Panc1 (cell line): ENCODE measurements around the gene PEX3. TPM values are rescaled to one million over a fixed set of nuclear protein-coding genes. Genes with fewer than 3 reads are reported as not detected.

Experiments used
- ATAC-seq: fragments of 200-7000 bp; cut with Tn5 transposase; 2 replicates; pipeline ENCODE4 v1.9.1; 2020; ENCODE audit warnings: mild to moderate bottlenecking, moderate library complexity
- BruUV-seq: library from RNA; stranded (reverse); fragments of 400-500 nt; replicated peaks from 2 replicates; lab custom pipeline; 2021; lab: Mats Ljungman, UMichigan
- CTCF ChIA-PET: fragments of 300-600 bp; sonication (Branson Sonifier 250); formaldehyde crosslinking; loops from one replicate; lab custom pipeline; 2022; ENCODE audit warnings: antibody characterized with exemption; lab: Charles Lee
- POLR2A ChIA-PET: fragments of 300-600 bp; sonication (Branson Sonifier 250); formaldehyde crosslinking; loops from one replicate; lab custom pipeline; 2022; ENCODE audit warnings: antibody characterized with exemption; lab: Charles Lee
- DNase-seq: peaks from one replicate; pipeline ENCODE4 v3.0.0-alpha.2; 2010; ENCODE audit warnings: low read depth, low spot score
- H3K27ac ChIP-seq: 2 replicates; pipeline ENCODE4 v1.5.1; 2011; ENCODE audit warnings: mild to moderate bottlenecking, low read length, inconsistent platforms
- H3K27me3 ChIP-seq: fragments of 200-500 bp; sonication (Bioruptor generic); 2 replicates; pipeline ENCODE4 v1.6.0; 2014; ENCODE audit warnings: low read length, inconsistent platforms; ENCODE audit not compliant: control insufficient read depth, insufficient read depth
- H3K36me3 ChIP-seq: fragments of 200-500 bp; sonication (Bioruptor generic); 2 replicates; pipeline ENCODE4 v1.5.1; 2014; ENCODE audit warnings: inconsistent platforms, mild to moderate bottlenecking, low read length, moderate library complexity; ENCODE audit not compliant: control insufficient read depth, insufficient read depth
- H3K4me1 ChIP-seq: 2 replicates; pipeline ENCODE4 v1.5.1; 2011; ENCODE audit warnings: inconsistent platforms, mild to moderate bottlenecking, low read length, moderate library complexity; ENCODE audit not compliant: control insufficient read depth, insufficient read depth
- H3K4me3 ChIP-seq, 2 experiments: 2 replicates each; pipeline ENCODE4 v1.5.1; 2011 to 2012; ENCODE audit warnings: low read depth in 2 of 2, low read length in 2 of 2, mild to moderate bottlenecking in 2 of 2, inconsistent platforms in 1 of 2, moderate library complexity in 1 of 2
- H3K9me3 ChIP-seq: fragments of 200-500 bp; sonication (Bioruptor generic); 2 replicates; pipeline ENCODE4 v1.5.1; 2014; ENCODE audit warnings: low read depth, mild to moderate bottlenecking, inconsistent platforms, low read length, moderate library complexity; ENCODE audit not compliant: control insufficient read depth, insufficient read depth
- CTCF ChIP-seq: fragments of 450-650 bp; IDR thresholded peaks from 2 replicates; pipeline ENCODE4 v1.5.1; 2017; ENCODE audit warnings: mild to moderate bottlenecking
- POLR2AphosphoS5 ChIP-seq: IDR thresholded peaks from 2 replicates; pipeline ENCODE4 v1.6.1; 2012; ENCODE audit warnings: mild to moderate bottlenecking, low read depth, low read length, moderate library complexity
- REST ChIP-seq, 2 experiments: IDR thresholded peaks; 2 replicates each; pipeline ENCODE4 v1.6.1; 2011 to 2012; ENCODE audit warnings: low read depth in 2 of 2, control low read depth in 1 of 2, low read length in 1 of 2, mild to moderate bottlenecking in 1 of 2, moderate library complexity in 1 of 2; ENCODE audit not compliant: insufficient read depth in 1 of 2
- SIN3A ChIP-seq: IDR thresholded peaks from 2 replicates; pipeline ENCODE4 v1.6.1; 2012; ENCODE audit warnings: low read depth, mild to moderate bottlenecking, low read length, moderate library complexity, borderline replicate concordance; ENCODE audit not compliant: insufficient read depth
- TCF7L2 ChIP-seq: IDR thresholded peaks from 2 replicates; pipeline ENCODE4 v1.6.1; 2011; ENCODE audit warnings: mild to moderate bottlenecking, low read depth, low read length, inconsistent platforms
- in situ Hi-C: cut with HindIII; loops from 2 replicates; pipeline ENCODE4 v1.10.0; 2016; ENCODE audit warnings: low sequenced_read_pairs, low pct_unique_long_range_greater_than_20kb
- intact Hi-C: fragments of 100-400 bp; cut with micrococcal nuclease; formaldehyde crosslinking; loops from one replicate; pipeline ENCODE4 v1.10.0; 2022; ENCODE audit not compliant: unreplicated experiment
- total RNA-seq: library from RNA; stranded (reverse); gene quantifications from one replicate; pipeline ENCODE4 v1.2.1, GENCODE V29; 2021; ENCODE audit not compliant: unreplicated experiment

The PEX3 gene
- total RNA-seq, 1 experiment from 2014 or later = 16.5 TPM

- no TSS peak for BruUV-seq
- H3K4me3 ChIP-seq = no peak overlapping the region
- no peaks in the 10 kb centered on the region for H3K36me3 ChIP-seq
- no peak for TF ChIP-seq REST (IDR thresholded peaks at IDR 0.05; ENCODE audit: insufficient read depth in 1 of 2, low read depth in 2 of 2, low read length in 1 of 2)
- peak; percentile 21; the same call in 1 of the 2 replicates for TF ChIP-seq CTCF
- DNase-seq = no peak
- intact Hi-C loops (no loop called here), in situ Hi-C loops (no loop called here)
- no peaks in the 10 kb centered on the region for H3K9me3 ChIP-seq
- ChIA-PET CTCF (no interaction called here), POLR2A (no interaction called here)
- H3K27ac ChIP-seq = no peak overlapping the region
- no peaks in the 10 kb centered on the region for H3K27me3 ChIP-seq
- no peak for ATAC-seq
- no peaks in the 10 kb centered on the region for H3K4me1 ChIP-seq
These were observed 51.2 kb downstream of the PEX3 start for GRCh38 chr6:143501851-143502250.

- Histone ChIP-seq H3K27ac (no peak overlapping the region), H3K4me1 (peaks cover under 1% of the 10 kb centered on the region; the same call in 1 of the 2 replicates), H3K4me3 (no peak overlapping the region), H3K36me3 (no peaks in the 10 kb centered on the region), H3K9me3 (no peaks in the 10 kb centered on the region), H3K27me3 (no peaks in the 10 kb centered on the region)
- DNase-seq (no peak), ATAC-seq (no peak)
- CTCF ChIA-PET = no interaction called here
- TF ChIP-seq CTCF = no peak
- no peak for TF ChIP-seq SIN3A
- TF ChIP-seq REST (IDR thresholded peaks at IDR 0.05; ENCODE audit: insufficient read depth in 1 of 2, low read depth in 2 of 2, low read length in 1 of 2) = no peak
- no peak for TF ChIP-seq TCF7L2
- no peak for TF ChIP-seq POLR2AphosphoS5
- intact Hi-C loops (no loop called here), in situ Hi-C loops (no loop called here)
- POLR2A ChIA-PET = no interaction called here
- no TSS peak for BruUV-seq
These were observed 53.8 kb downstream of the PEX3 start for GRCh38 chr6:143504369-143504768.
